Measurements from ENCODE around the gene LYSMD2. TPM values are rescaled to one million over a fixed set of nuclear protein-coding genes. Genes with fewer than 3 reads are reported as not detected.

LYSMD2 gene
- polyA plus RNA-seq, 2 of the 4 experiments (the other 2 are of a cell fraction), result 18.3 to 29.2 TPM

- FAIRE-seq (no peak), DNase-seq (ENCODE audit: low read depth in 1 of 2, low spot score in 1 of 2) (no peak)
Observed at GRCh38 chr15:51714911-51715310, 22.5 kb downstream of the LYSMD2 start.

GRCh38 chr15:51714162-51714561 lies 23.3 kb downstream of the LYSMD2 start:
- Histone ChIP-seq H3K4me3 (no peak overlapping the region), H3K27ac (no peak overlapping the region), H3K9me3 (no peaks in the 10 kb centered on the region), H3K4me2 (no peak overlapping the region), H3K4me1 (no peaks in the 10 kb centered on the region)
- WGBS (ENCODE audit: missing lambda C conversion rate), result 11% methylated on average over 1 of the region's 1 CpG
- POLR2A ChIA-PET, result no interaction called here
- DNase-seq (ENCODE audit: low read depth in 1 of 2, low spot score in 1 of 2) (no peak), ATAC-seq (no peak), FAIRE-seq (no peak)
- CTCF ChIA-PET, result interaction anchor here (1.2 kb wide), 1 partner anchor 64 kb away, joined by 4 read pairs; no protein-coding TSS in a partner anchor
- no peak for TF ChIP-seq ZSCAN20 (CRISPR knock-in tag; IDR thresholded peaks at IDR 0.05)
- TF ChIP-seq RAD21 (conservative IDR thresholded peaks at IDR 0.05 in 1 of 2, IDR thresholded peaks at IDR 0.05 in 1 of 2), result no peak
- TF ChIP-seq SREBF2 (IDR thresholded peaks at IDR 0.05), result no peak
- TF ChIP-seq ELK1 (IDR thresholded peaks at IDR 0.05; ENCODE audit: low read depth, low read length), result no peak

More at GRCh38 chr15:51714911-51715310, 22.5 kb downstream of the LYSMD2 start:
- Histone ChIP-seq H3K4me3 (no peak overlapping the region), H3K4me1 (no peaks in the 10 kb centered on the region), H3K4me2 (no peak overlapping the region), H3K27ac (no peak overlapping the region), H3K9me3 (no peaks in the 10 kb centered on the region)
- ATAC-seq, result no peak
- POLR2A ChIA-PET, result no interaction called here
- CTCF ChIA-PET, result interaction anchor here (1.0 to 1.2 kb wide), 2 partner anchors 63 to 65 kb away, joined by 3 to 4 read pairs; no protein-coding TSS in a partner anchor
- 50% methylated on average over 1 of the region's 1 CpG for WGBS (ENCODE audit: missing lambda C conversion rate)
- no peak for TF ChIP-seq CTCF (IDR thresholded peaks at IDR 0.05)
- TF ChIP-seq CHD2 (IDR thresholded peaks at IDR 0.05; ENCODE audit: low read length, partially characterized antibody), result no peak
- TF ChIP-seq NPAS2 (CRISPR knock-in tag; IDR thresholded peaks at IDR 0.05; ENCODE audit: borderline replicate concordance), result no peak
- no peak for TF ChIP-seq E2F6 (IDR thresholded peaks at IDR 0.05; ENCODE audit: borderline replicate concordance, low read depth)
- TF ChIP-seq ATOH8 (CRISPR knock-in tag; IDR thresholded peaks at IDR 0.05; ENCODE audit: low read depth), result no peak
- no peak for TF ChIP-seq SMC3 (IDR thresholded peaks at IDR 0.05)
- TF ChIP-seq HEYL (CRISPR knock-in tag; IDR thresholded peaks at IDR 0.05), result no peak
- TF ChIP-seq BHLHE40 (IDR thresholded peaks at IDR 0.05; ENCODE audit: low read depth, low read length), result no peak
- no peak for TF ChIP-seq POLR2A (IDR thresholded peaks at IDR 0.05; ENCODE audit: low read length)
- no peak for TF ChIP-seq ZFP36 (IDR thresholded peaks at IDR 0.05; ENCODE audit: borderline replicate concordance, partially characterized antibody)
- no peak for TF ChIP-seq GATA3 (IDR thresholded peaks at IDR 0.05; ENCODE audit: borderline replicate concordance)
- no peak for TF ChIP-seq HOXA7 (CRISPR knock-in tag; IDR thresholded peaks at IDR 0.05)
- TF ChIP-seq ESRRA (IDR thresholded peaks at IDR 0.05; ENCODE audit: borderline replicate concordance, low read length), result no peak
- no peak for TF ChIP-seq JUN (IDR thresholded peaks at IDR 0.05)
- no peak for TF ChIP-seq RAD21 (conservative IDR thresholded peaks at IDR 0.05 in 1 of 2, IDR thresholded peaks at IDR 0.05 in 1 of 2)
- no peak for TF ChIP-seq RNF2 (IDR thresholded peaks at IDR 0.05; ENCODE audit: borderline replicate concordance, low read depth)
- no peak for TF ChIP-seq MAZ (IDR thresholded peaks at IDR 0.05; ENCODE audit: borderline replicate concordance, low read depth, low read length)
